ENCODE measurements around the gene PTPRCAP.
"Not testable (repeated sequence)": the region's sequence is repeated elsewhere in the genome, so short reads cannot be mapped to it uniquely, and the experiment has no call there.

The PTPRCAP gene

GRCh38 chr11:67407688-67408163 is 29.8 kb downstream of the PTPRCAP start:
- no peak for DNase-seq

- peak in 1 of 4 experiments; percentile 14 for DNase-seq
Measured at GRCh38 chr11:67406969-67407687, 30.4 kb downstream of the PTPRCAP start.

GRCh38 chr11:67406420-67406968 is 31.0 kb downstream of the PTPRCAP start:
- no peak for DNase-seq

GRCh38 chr11:67405688-67406339 is 31.7 kb downstream of the PTPRCAP start:
- DNase-seq = no peak

- peak in 1 of 4 experiments; percentile 24 for DNase-seq
Measured at GRCh38 chr11:67405196-67405567, 32.3 kb downstream of the PTPRCAP start.

GRCh38 chr11:67404515-67405195 is 32.8 kb downstream of the PTPRCAP start:
- DNase-seq = peak in 2 of 4 experiments; percentile 19 to 24

- DNase-seq = not testable (repeated sequence)
Measured at GRCh38 chr11:67403085-67403484, 34.4 kb downstream of the PTPRCAP start.

- not testable (repeated sequence) for DNase-seq
Measured at GRCh38 chr11:67402192-67402839, 35.2 kb downstream of the PTPRCAP start.

- DNase-seq = peak; percentile 82 to 95 (median 90)
Measured at GRCh38 chr11:67401495-67402191, 35.8 kb downstream of the PTPRCAP start, which contains the start of gene PPP1CA. Gene PPP1CA (minus strand): TSS chr11:67401858. CDS start chr11:67401782, 76 bp downstream.

GRCh38 chr11:67400942-67401494 is 36.5 kb downstream of the PTPRCAP start:
- no peak for DNase-seq

GRCh38 chr11:67400251-67400941 is 37.1 kb downstream of the PTPRCAP start:
- no peak for DNase-seq

GRCh38 chr11:67398661-67399563 is 38.6 kb downstream of the PTPRCAP start:
- DNase-seq = no peak

GRCh38 chr11:67397986-67398660 is 39.4 kb downstream of the PTPRCAP start:
- DNase-seq = no peak

- no peak for DNase-seq
Measured at GRCh38 chr11:67397536-67397935, 39.9 kb downstream of the PTPRCAP start.

GRCh38 chr11:67396587-67397389 is 40.7 kb downstream of the PTPRCAP start:
- DNase-seq = no peak

GRCh38 chr11:67396259-67396581 is 41.3 kb downstream of the PTPRCAP start:
- no peak for DNase-seq

GRCh38 chr11:67395555-67396258 is 41.8 kb downstream of the PTPRCAP start:
- no peak for DNase-seq

- DNase-seq = no peak
Measured at GRCh38 chr11:67393990-67394389, 43.5 kb downstream of the PTPRCAP start.
